Esophagus squamous epithelium (tissue), 4 donors: ENCODE results near the gene ELOVL7.

Experiments used
- POLR2A ChIP-seq, 4 donors: fragments of 450-650 bp; IDR thresholded peaks; one replicate each; pipeline ENCODE4 v1.6.1; 2017; ENCODE audit warnings: antibody characterized with exemption in 4 of 4, mild to moderate bottlenecking in 4 of 4, moderate library complexity in 3 of 4
- TF ChIP-seq, protein P1 (sequence below), 6 experiments: fragments of 450-650 bp in 4 of 6; fragments of 200-600 bp in 2 of 6; sonication (generic) in 2 of 6; IDR thresholded peaks; one replicate each; pipeline ENCODE4 v1.5.1; 2016 to 2019; ENCODE audit warnings: antibody characterized with exemption in 6 of 6, mild to moderate bottlenecking in 4 of 6, moderate library complexity in 4 of 6

DNA sequence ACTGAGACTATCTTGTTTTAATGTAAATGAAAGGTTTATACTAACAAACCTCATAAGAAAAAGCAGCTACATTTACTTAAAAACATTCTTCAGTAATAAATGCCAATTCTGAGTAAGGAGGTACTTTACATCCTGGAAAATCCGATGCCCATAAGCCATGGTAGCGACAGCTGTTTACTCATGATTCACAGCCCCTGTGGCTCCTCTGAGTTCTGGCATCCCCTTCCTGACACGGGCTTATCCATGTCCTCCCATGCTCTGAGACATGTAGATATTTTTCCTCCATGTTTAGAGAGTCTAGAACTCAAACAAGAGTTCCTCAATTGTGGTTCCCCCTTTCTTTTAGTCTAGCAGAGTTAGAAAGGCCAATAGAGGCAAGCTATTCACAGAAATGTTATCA lies 81.0 kb downstream of the ELOVL7 start:
- TF ChIP-seq, protein P1, sequence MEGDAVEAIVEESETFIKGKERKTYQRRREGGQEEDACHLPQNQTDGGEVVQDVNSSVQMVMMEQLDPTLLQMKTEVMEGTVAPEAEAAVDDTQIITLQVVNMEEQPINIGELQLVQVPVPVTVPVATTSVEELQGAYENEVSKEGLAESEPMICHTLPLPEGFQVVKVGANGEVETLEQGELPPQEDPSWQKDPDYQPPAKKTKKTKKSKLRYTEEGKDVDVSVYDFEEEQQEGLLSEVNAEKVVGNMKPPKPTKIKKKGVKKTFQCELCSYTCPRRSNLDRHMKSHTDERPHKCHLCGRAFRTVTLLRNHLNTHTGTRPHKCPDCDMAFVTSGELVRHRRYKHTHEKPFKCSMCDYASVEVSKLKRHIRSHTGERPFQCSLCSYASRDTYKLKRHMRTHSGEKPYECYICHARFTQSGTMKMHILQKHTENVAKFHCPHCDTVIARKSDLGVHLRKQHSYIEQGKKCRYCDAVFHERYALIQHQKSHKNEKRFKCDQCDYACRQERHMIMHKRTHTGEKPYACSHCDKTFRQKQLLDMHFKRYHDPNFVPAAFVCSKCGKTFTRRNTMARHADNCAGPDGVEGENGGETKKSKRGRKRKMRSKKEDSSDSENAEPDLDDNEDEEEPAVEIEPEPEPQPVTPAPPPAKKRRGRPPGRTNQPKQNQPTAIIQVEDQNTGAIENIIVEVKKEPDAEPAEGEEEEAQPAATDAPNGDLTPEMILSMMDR (IDR thresholded peaks at IDR 0.05), result no peak
- no peak for TF ChIP-seq POLR2A (IDR thresholded peaks at IDR 0.05)
